ENCODE results near the gene GPR152. TPM values are rescaled to one million over a fixed set of nuclear protein-coding genes. Genes with fewer than 3 reads are reported as not detected.

The GPR152 gene
- total RNA-seq, 1 donor from 2014 or later = not detected

GRCh38 chr11:67440229-67441097 lies 12.1 kb downstream of the GPR152 start:
- no peaks in the 10 kb centered on the region for H3K27me3 Mint-ChIP-seq (ENCODE audit: low read depth)
- no peak overlapping the region for H3K27ac Mint-ChIP-seq

GRCh38 chr11:67439321-67440228 lies 13.0 kb downstream of the GPR152 start:
- Mint-ChIP-seq H3K4me1 (peaks cover 9% of the 10 kb centered on the region), H3K27me3 (ENCODE audit: low read depth) (no peaks in the 10 kb centered on the region), H3K36me3 (peaks cover 2% of the 10 kb centered on the region), H3K9me3 (no peaks in the 10 kb centered on the region), H3K4me3 (no peak overlapping the region), H3K27ac (peak overlapping the region; percentile 64)
- no peak for TF ChIP-seq CTCF (IDR thresholded peaks at IDR 0.05; ENCODE audit: unreplicated experiment)
- no peak for DNase-seq (ENCODE audit: low spot score in 2 of 2, unreplicated experiment in 2 of 2)

More at GRCh38 chr11:67440229-67441097, 12.1 kb downstream of the GPR152 start:
- no peak for TF ChIP-seq CTCF (IDR thresholded peaks at IDR 0.05; ENCODE audit: unreplicated experiment)
- peaks cover under 1% of the 10 kb centered on the region for H3K36me3 Mint-ChIP-seq
- H3K9me3 Mint-ChIP-seq = no peaks in the 10 kb centered on the region
- no peak for DNase-seq (ENCODE audit: low spot score in 2 of 2, unreplicated experiment in 2 of 2)
- peaks cover 16% of the 10 kb centered on the region for H3K4me1 Mint-ChIP-seq
- H3K4me3 Mint-ChIP-seq = no peak overlapping the region

- Mint-ChIP-seq H3K9me3 (no peaks in the 10 kb centered on the region), H3K4me3 (no peak overlapping the region), H3K27ac (no peak overlapping the region), H3K4me1 (peaks cover 9% of the 10 kb centered on the region), H3K36me3 (peaks cover 2% of the 10 kb centered on the region), H3K27me3 (ENCODE audit: low read depth) (no peaks in the 10 kb centered on the region)
- no peak for DNase-seq (ENCODE audit: low spot score in 2 of 2, unreplicated experiment in 2 of 2)
- no peak for TF ChIP-seq CTCF (IDR thresholded peaks at IDR 0.05; ENCODE audit: unreplicated experiment)
These were observed 14.2 kb downstream of the GPR152 start for GRCh38 chr11:67438158-67438902.

GRCh38 chr11:67437809-67438157 lies 14.7 kb downstream of the GPR152 start:
- no peak overlapping the region for H3K4me3 Mint-ChIP-seq
- H3K4me1 Mint-ChIP-seq = peaks cover 8% of the 10 kb centered on the region
- DNase-seq (ENCODE audit: low spot score in 2 of 2, unreplicated experiment in 2 of 2) = no peak
- no peaks in the 10 kb centered on the region for H3K9me3 Mint-ChIP-seq
- H3K27ac Mint-ChIP-seq = peak overlapping the region; percentile 34
- TF ChIP-seq CTCF (IDR thresholded peaks at IDR 0.05; ENCODE audit: unreplicated experiment) = no peak
- H3K27me3 Mint-ChIP-seq (ENCODE audit: low read depth) = no peaks in the 10 kb centered on the region
- H3K36me3 Mint-ChIP-seq = peaks cover 2% of the 10 kb centered on the region

- peaks cover 3% of the 10 kb centered on the region for H3K4me1 Mint-ChIP-seq
- TF ChIP-seq CTCF (IDR thresholded peaks at IDR 0.05; ENCODE audit: unreplicated experiment) = no peak
- H3K36me3 Mint-ChIP-seq = peaks cover 3% of the 10 kb centered on the region
- H3K9me3 Mint-ChIP-seq = no peaks in the 10 kb centered on the region
- H3K4me3 Mint-ChIP-seq = no peak within 1 kb of the TSS
- H3K27me3 Mint-ChIP-seq (ENCODE audit: low read depth) = no peaks in the 10 kb centered on the region
- no peak for DNase-seq (ENCODE audit: low spot score in 2 of 2, unreplicated experiment in 2 of 2)
- H3K27ac Mint-ChIP-seq = peak within 1 kb of the TSS; percentile 34
These were observed 15.3 kb downstream of the GPR152 start, which contains the start of gene PTPRCAP for GRCh38 chr11:67437082-67437808. Gene PTPRCAP (minus strand): TSS chr11:67437682. CDS start chr11:67437619, 63 bp downstream.

Data from mesothelial cell of epicardium (in vitro differentiated cells).